ENCODE measurements around the gene CCDC187.

DNA sequence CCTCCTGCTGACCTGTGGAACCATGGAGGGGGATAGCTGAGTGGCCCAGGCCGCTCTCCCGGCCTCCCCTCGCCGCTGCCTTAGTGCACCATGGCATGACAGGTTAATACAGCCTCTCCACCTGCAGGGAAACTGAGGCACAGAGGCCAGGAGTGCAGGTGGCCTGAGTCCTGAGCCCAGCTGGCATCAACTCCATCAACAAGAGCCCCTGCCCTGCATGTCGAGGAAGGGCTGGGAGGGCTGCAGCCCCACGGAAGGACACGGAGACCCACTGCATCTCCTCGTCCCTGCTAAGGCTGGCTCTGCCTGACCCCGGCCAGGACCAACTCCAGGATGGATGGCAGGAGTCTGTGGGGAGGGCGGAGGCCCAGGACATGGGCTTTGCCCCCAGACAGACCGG lies 27.2 kb downstream of the CCDC187 start:
- no peak for TF ChIP-seq FOXJ3 (CRISPR knock-in tag; IDR thresholded peaks at IDR 0.05; ENCODE audit: borderline replicate concordance)
- TF ChIP-seq, protein P1, sequence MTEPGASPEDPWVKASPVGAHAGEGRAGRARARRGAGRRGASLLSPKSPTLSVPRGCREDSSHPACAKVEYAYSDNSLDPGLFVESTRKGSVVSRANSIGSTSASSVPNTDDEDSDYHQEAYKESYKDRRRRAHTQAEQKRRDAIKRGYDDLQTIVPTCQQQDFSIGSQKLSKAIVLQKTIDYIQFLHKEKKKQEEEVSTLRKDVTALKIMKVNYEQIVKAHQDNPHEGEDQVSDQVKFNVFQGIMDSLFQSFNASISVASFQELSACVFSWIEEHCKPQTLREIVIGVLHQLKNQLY (CRISPR knock-in tag; IDR thresholded peaks at IDR 0.05): no peak
- TF ChIP-seq, protein P2, sequence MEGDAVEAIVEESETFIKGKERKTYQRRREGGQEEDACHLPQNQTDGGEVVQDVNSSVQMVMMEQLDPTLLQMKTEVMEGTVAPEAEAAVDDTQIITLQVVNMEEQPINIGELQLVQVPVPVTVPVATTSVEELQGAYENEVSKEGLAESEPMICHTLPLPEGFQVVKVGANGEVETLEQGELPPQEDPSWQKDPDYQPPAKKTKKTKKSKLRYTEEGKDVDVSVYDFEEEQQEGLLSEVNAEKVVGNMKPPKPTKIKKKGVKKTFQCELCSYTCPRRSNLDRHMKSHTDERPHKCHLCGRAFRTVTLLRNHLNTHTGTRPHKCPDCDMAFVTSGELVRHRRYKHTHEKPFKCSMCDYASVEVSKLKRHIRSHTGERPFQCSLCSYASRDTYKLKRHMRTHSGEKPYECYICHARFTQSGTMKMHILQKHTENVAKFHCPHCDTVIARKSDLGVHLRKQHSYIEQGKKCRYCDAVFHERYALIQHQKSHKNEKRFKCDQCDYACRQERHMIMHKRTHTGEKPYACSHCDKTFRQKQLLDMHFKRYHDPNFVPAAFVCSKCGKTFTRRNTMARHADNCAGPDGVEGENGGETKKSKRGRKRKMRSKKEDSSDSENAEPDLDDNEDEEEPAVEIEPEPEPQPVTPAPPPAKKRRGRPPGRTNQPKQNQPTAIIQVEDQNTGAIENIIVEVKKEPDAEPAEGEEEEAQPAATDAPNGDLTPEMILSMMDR (IDR thresholded peaks at IDR 0.05): no peak
- no peak for TF ChIP-seq ZNF263 (CRISPR knock-in tag; IDR thresholded peaks at IDR 0.05; ENCODE audit: low read depth)
- TF ChIP-seq, protein P3, sequence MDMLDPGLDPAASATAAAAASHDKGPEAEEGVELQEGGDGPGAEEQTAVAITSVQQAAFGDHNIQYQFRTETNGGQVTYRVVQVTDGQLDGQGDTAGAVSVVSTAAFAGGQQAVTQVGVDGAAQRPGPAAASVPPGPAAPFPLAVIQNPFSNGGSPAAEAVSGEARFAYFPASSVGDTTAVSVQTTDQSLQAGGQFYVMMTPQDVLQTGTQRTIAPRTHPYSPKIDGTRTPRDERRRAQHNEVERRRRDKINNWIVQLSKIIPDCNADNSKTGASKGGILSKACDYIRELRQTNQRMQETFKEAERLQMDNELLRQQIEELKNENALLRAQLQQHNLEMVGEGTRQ (CRISPR knock-in tag; IDR thresholded peaks at IDR 0.05): no peak
- no peak for TF ChIP-seq SP1 (CRISPR knock-in tag; conservative IDR thresholded peaks at IDR 0.05)
- no peak for TF ChIP-seq ZNF232 (CRISPR knock-in tag; IDR thresholded peaks at IDR 0.05)
- TF ChIP-seq ZNF671 (CRISPR knock-in tag; IDR thresholded peaks at IDR 0.05): no peak
- TF ChIP-seq, protein P4, sequence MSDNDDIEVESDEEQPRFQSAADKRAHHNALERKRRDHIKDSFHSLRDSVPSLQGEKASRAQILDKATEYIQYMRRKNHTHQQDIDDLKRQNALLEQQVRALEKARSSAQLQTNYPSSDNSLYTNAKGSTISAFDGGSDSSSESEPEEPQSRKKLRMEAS (CRISPR knock-in tag; IDR thresholded peaks at IDR 0.05): no peak
